Esophagus squamous epithelium (tissue), 5 donors: ENCODE results near the gene CDH24. TPM values are rescaled to one million over a fixed set of nuclear protein-coding genes. Genes with fewer than 3 reads are reported as not detected.
A peak's percentile ranks its signal among the peaks of the same experiment; 100 is the strongest.

Experiments
- DNase-seq: peaks from one replicate; lab custom pipeline; 2025; lab: John Stamatoyannopoulos, UW
- H3K27ac ChIP-seq, 4 donors: fragments of 200-600 bp; sonication (generic); one replicate each; pipeline ENCODE4 v1.5.1; 2016 to 2019; ENCODE audit warnings: mild to moderate bottlenecking in 1 of 4
- H3K27me3 ChIP-seq, 4 donors: fragments of 200-600 bp; sonication (generic); 1 replicate in 3 of 4; 2 replicates in 1 of 4; pipeline versions ENCODE4 v1.5.1 to v1.6.0; 2017 to 2021; ENCODE audit warnings: antibody characterized with exemption in 1 of 4
- H3K36me3 ChIP-seq, 3 donors: fragments of 200-600 bp; sonication (generic); one replicate each; pipeline ENCODE4 v1.5.1; 2016 to 2019
- H3K4me1 ChIP-seq, 3 donors: fragments of 200-600 bp; sonication (generic); one replicate each; pipeline ENCODE4 v1.5.1; 2017 to 2019
- H3K4me3 ChIP-seq, 4 donors: fragments of 200-600 bp; sonication (generic); 1 replicate in 3 of 4; 2 replicates in 1 of 4; pipeline ENCODE4 v1.5.1; 2016 to 2019; ENCODE audit warnings: mild to moderate bottlenecking in 2 of 4, moderate library complexity in 1 of 4
- H3K9me3 ChIP-seq, 3 donors: fragments of 200-600 bp; sonication (generic); one replicate each; pipeline ENCODE4 v1.5.1; 2016 to 2019
- CTCF ChIP-seq, 6 experiments: fragments of 450-650 bp in 4 of 6; fragments of 200-600 bp in 2 of 6; sonication (generic) in 2 of 6; IDR thresholded peaks; one replicate each; pipeline ENCODE4 v1.5.1; 2016 to 2019; ENCODE audit warnings: antibody characterized with exemption in 6 of 6, mild to moderate bottlenecking in 4 of 6, moderate library complexity in 4 of 6
- POLR2A ChIP-seq, 4 donors: fragments of 450-650 bp; IDR thresholded peaks; one replicate each; pipeline ENCODE4 v1.6.1; 2017; ENCODE audit warnings: antibody characterized with exemption in 4 of 4, mild to moderate bottlenecking in 4 of 4, moderate library complexity in 3 of 4
- WGBS, 2 donors: methylation state at CpG; one replicate each; pipeline ENCODE4 v1.1.5; 2018; 5-methylcytosine and 5-hydroxymethylcytosine counted together
- intact Hi-C: fragments of 100-400 bp; cut with DNase I; formaldehyde crosslinking; loops from one replicate; pipeline ENCODE4 v1.15.0; 2022
- total RNA-seq, 4 donors: library from RNA; depleted of rRNA; stranded (reverse); fragments of >200 nt; gene quantifications; one replicate each; pipeline ENCODE4 v1.1.0, GENCODE V29; 2016
- donor health status: DM: yes; HTN: yes; CAD: no.

CDH24 gene
- total RNA-seq, 4 donors from 2014 or later = 3.4 to 6.7 (median 4.8) TPM

GRCh38 chr14:23093991-23094665 lies 36.8 kb upstream of the CDH24 start:
- DNase-seq = no peak
- peaks cover 16 to 59% (median 23%) of the 10 kb centered on the region in 3 donors for H3K4me1 ChIP-seq
- whole genome bisulfite sequencing, 2 donors = 0 to 1% methylated on average over 11 to 14 of the region's 14 CpGs

GRCh38 chr14:23093526-23093925 lies 36.2 kb upstream of the CDH24 start:
- no peak for DNase-seq
- no peaks in the 10 kb centered on the region for H3K9me3 ChIP-seq
- 79 to 83% methylated on average over 2 of the region's 2 CpGs for WGBS, 2 donors
- peaks cover 16 to 59% (median 23%) of the 10 kb centered on the region in 3 donors for H3K4me1 ChIP-seq
- H3K36me3 ChIP-seq = peaks cover 16 to 59% (median 31%) of the 10 kb centered on the region in 3 donors
- TF ChIP-seq CTCF (IDR thresholded peaks at IDR 0.05) (no peak), POLR2A (IDR thresholded peaks at IDR 0.05) (no peak)
- peak overlapping the region in 3 of 4 donors; percentile 97 to 99 (median 97) for H3K27ac ChIP-seq
- H3K4me3 ChIP-seq = peak overlapping the region in 3 of 4 donors; percentile 83 to 99 (median 87)
- H3K27me3 ChIP-seq = no peaks in the 10 kb centered on the region
- intact Hi-C loops = no loop called here

More at GRCh38 chr14:23093991-23094665, 36.8 kb upstream of the CDH24 start:
- Histone ChIP-seq H3K9me3 (no peaks in the 10 kb centered on the region), H3K36me3 (peaks cover 15 to 59% (median 25%) of the 10 kb centered on the region in 3 donors), H3K27ac (peak overlapping the region; percentile 97 to 99 (median 98)), H3K27me3 (no peaks in the 10 kb centered on the region), H3K4me3 (peak overlapping the region; percentile 69 to 99 (median 85))
- intact Hi-C loops = no loop called here
- TF ChIP-seq POLR2A (IDR thresholded peaks at IDR 0.05) (no peak), CTCF (IDR thresholded peaks at IDR 0.05) (peak in 1 of 6 experiments; percentile 20)

DNA sequence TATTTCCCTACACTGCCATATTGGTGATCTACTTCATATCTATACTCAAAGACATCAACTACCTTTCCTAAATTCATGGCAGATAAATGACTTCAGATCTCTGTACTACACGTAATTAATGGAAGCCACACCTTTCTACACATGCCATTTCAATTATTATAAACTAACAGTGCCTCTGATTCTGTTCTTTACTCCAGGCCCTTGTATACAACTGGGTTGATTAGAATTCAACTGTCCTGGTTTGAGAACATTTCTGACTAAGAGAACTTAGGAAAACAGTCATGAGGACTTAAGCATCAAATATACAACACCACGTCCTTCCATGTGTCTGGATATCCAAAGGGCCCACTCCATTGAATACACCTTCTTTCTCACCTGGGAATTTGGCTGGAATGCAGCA lies 35.8 kb upstream of the CDH24 start:
- 49 to 79% methylated on average over 2 of the region's 2 CpGs for WGBS, 2 donors
- peaks cover 16 to 59% (median 29%) of the 10 kb centered on the region in 3 donors for H3K36me3 ChIP-seq

GRCh38 chr14:23091294-23092225 lies 34.2 kb upstream of the CDH24 start:
- 80 to 84% methylated on average over 12 of the region's 12 CpGs for WGBS, 2 donors
- TF ChIP-seq CTCF (IDR thresholded peaks at IDR 0.05) (no peak), POLR2A (IDR thresholded peaks at IDR 0.05) (no peak)
- Histone ChIP-seq H3K27me3 (no peaks in the 10 kb centered on the region), H3K27ac (no peak overlapping the region), H3K36me3 (peaks cover 16 to 67% (median 35%) of the 10 kb centered on the region in 3 donors), H3K4me3 (no peak overlapping the region), H3K4me1 (peaks cover 8 to 48% (median 15%) of the 10 kb centered on the region in 3 donors), H3K9me3 (no peaks in the 10 kb centered on the region)
- no peak for DNase-seq
- intact Hi-C loops = no loop called here

More for the DNA sequence above, 35.8 kb upstream of the CDH24 start:
- H3K27me3 ChIP-seq = no peaks in the 10 kb centered on the region
- peak overlapping the region in 1 of 4 donors; percentile 87 for H3K4me3 ChIP-seq
- no peak overlapping the region for H3K27ac ChIP-seq
- intact Hi-C loops = no loop called here
- peaks cover 16 to 59% (median 23%) of the 10 kb centered on the region in 3 donors for H3K4me1 ChIP-seq
- TF ChIP-seq POLR2A (IDR thresholded peaks at IDR 0.05) (no peak), CTCF (IDR thresholded peaks at IDR 0.05) (no peak)
- H3K9me3 ChIP-seq = no peaks in the 10 kb centered on the region
- no peak for DNase-seq
